Measurements from ENCODE around the gene BCDIN3D. TPM values are rescaled to one million over a fixed set of nuclear protein-coding genes. Genes with fewer than 3 reads are reported as not detected.
A peak's percentile ranks its signal among the peaks of the same experiment; 100 is the strongest.

BCDIN3D gene
- polyA plus RNA-seq, 4 donors: 2.4 to 5.3 (median 3.1) TPM

DNA sequence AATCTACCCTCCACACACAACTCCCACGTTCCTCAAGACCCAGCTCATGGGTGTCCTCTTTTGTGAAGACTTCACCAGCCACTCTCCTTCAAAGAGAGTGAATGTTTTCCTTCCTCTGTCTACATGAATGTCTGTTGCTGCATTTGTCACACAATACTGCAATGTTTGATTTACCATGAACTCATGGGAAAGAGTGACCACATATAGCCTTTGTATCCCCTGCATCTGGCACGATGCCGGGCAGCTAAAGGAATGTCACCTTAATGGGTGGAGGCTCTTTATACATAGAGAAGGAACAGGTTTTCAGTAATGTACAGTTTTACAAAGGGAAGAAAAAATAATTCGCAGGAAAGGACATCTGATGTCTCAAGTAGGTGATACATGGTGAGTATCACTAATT is 12.1 kb upstream of the BCDIN3D start:
- 85 to 95% (median 91%) methylated on average over 4 of the region's 4 CpGs for WGBS, 3 donors
- no peaks in the 10 kb centered on the region for H3K9me3 ChIP-seq (ENCODE audit: control insufficient read depth in 2 of 2, insufficient read depth in 1 of 2, low read depth in 1 of 2, low read length in 1 of 2)
- H3K4me3 ChIP-seq (ENCODE audit: low read depth in 1 of 3, low read length in 3 of 3): no peak overlapping the region
- no peaks in the 10 kb centered on the region for H3K4me1 ChIP-seq (ENCODE audit: control insufficient read depth in 3 of 3, insufficient read depth in 2 of 3, low read depth in 1 of 3, low read length in 2 of 3)
- no peak for DNase-seq
- no peak overlapping the region for H3K27ac ChIP-seq (ENCODE audit: low read depth in 1 of 3, low read length in 2 of 3)
- no peaks in the 10 kb centered on the region for H3K36me3 ChIP-seq (ENCODE audit: control insufficient read depth in 3 of 3, insufficient read depth in 2 of 3, low read depth in 1 of 3, low read length in 3 of 3)
- peaks cover 0 to 5% (median 0%) of the 10 kb centered on the region in 3 donors for H3K27me3 ChIP-seq (ENCODE audit: control insufficient read depth in 3 of 3, insufficient read depth in 3 of 3, low read length in 3 of 3)
- FAIRE-seq: no peak

GRCh38 chr12:49853671-49854070 is 10.8 kb upstream of the BCDIN3D start:
- no peak for FAIRE-seq

GRCh38 chr12:49847161-49847560 is 4.3 kb upstream of the BCDIN3D start:
- no peaks in the 10 kb centered on the region for H3K36me3 ChIP-seq (ENCODE audit: control insufficient read depth in 3 of 3, insufficient read depth in 2 of 3, low read depth in 1 of 3, low read length in 3 of 3)
- no peak overlapping the region for H3K27ac ChIP-seq (ENCODE audit: low read depth in 1 of 3, low read length in 2 of 3)
- no peaks in the 10 kb centered on the region for H3K9me3 ChIP-seq (ENCODE audit: control insufficient read depth in 2 of 2, insufficient read depth in 1 of 2, low read depth in 1 of 2, low read length in 1 of 2)
- no peak for FAIRE-seq
- DNase-seq: no peak
- no peak overlapping the region for H3K4me3 ChIP-seq (ENCODE audit: low read depth in 1 of 3, low read length in 3 of 3)
- peaks cover 0 to 4% (median 0%) of the 10 kb centered on the region in 3 donors for H3K4me1 ChIP-seq (ENCODE audit: control insufficient read depth in 3 of 3, insufficient read depth in 2 of 3, low read depth in 1 of 3, low read length in 2 of 3)
- 48 to 69% (median 61%) methylated on average over 2 of the region's 2 CpGs for WGBS, 3 donors
- H3K27me3 ChIP-seq (ENCODE audit: control insufficient read depth in 3 of 3, insufficient read depth in 3 of 3, low read length in 3 of 3): peaks cover 0 to 20% (median 0%) of the 10 kb centered on the region in 3 donors

More at GRCh38 chr12:49853671-49854070, 10.8 kb upstream of the BCDIN3D start:
- Histone ChIP-seq H3K36me3 (ENCODE audit: control insufficient read depth in 3 of 3, insufficient read depth in 2 of 3, low read depth in 1 of 3, low read length in 3 of 3) (no peaks in the 10 kb centered on the region), H3K27me3 (ENCODE audit: control insufficient read depth in 3 of 3, insufficient read depth in 3 of 3, low read length in 3 of 3) (peaks cover 0 to 12% (median 0%) of the 10 kb centered on the region in 3 donors), H3K4me1 (ENCODE audit: control insufficient read depth in 3 of 3, insufficient read depth in 2 of 3, low read depth in 1 of 3, low read length in 2 of 3) (no peaks in the 10 kb centered on the region), H3K4me3 (ENCODE audit: low read depth in 1 of 3, low read length in 3 of 3) (no peak overlapping the region), H3K9me3 (ENCODE audit: control insufficient read depth in 2 of 2, insufficient read depth in 1 of 2, low read depth in 1 of 2, low read length in 1 of 2) (no peaks in the 10 kb centered on the region), H3K27ac (ENCODE audit: low read depth in 1 of 3, low read length in 2 of 3) (no peak overlapping the region)
- 76 to 80% (median 79%) methylated on average over 2 of the region's 2 CpGs for WGBS, 3 donors
- DNase-seq: no peak

GRCh38 chr12:49846032-49846431 is 3.1 kb upstream of the BCDIN3D start:
- peaks cover 0 to 20% (median 0%) of the 10 kb centered on the region in 3 donors for H3K27me3 ChIP-seq (ENCODE audit: control insufficient read depth in 3 of 3, insufficient read depth in 3 of 3, low read length in 3 of 3)
- H3K27ac ChIP-seq (ENCODE audit: low read depth in 1 of 3, low read length in 2 of 3): no peak overlapping the region
- 67 to 82% (median 71%) methylated on average over 2 of the region's 2 CpGs for WGBS, 3 donors
- H3K9me3 ChIP-seq (ENCODE audit: control insufficient read depth in 2 of 2, insufficient read depth in 1 of 2, low read depth in 1 of 2, low read length in 1 of 2): no peaks in the 10 kb centered on the region
- FAIRE-seq: no peak
- H3K4me3 ChIP-seq (ENCODE audit: low read depth in 1 of 3, low read length in 3 of 3): no peak overlapping the region
- no peak for DNase-seq
- H3K4me1 ChIP-seq (ENCODE audit: control insufficient read depth in 3 of 3, insufficient read depth in 2 of 3, low read depth in 1 of 3, low read length in 2 of 3): peaks cover 0 to 6% (median 4%) of the 10 kb centered on the region in 3 donors
- H3K36me3 ChIP-seq (ENCODE audit: control insufficient read depth in 3 of 3, insufficient read depth in 2 of 3, low read depth in 1 of 3, low read length in 3 of 3): no peaks in the 10 kb centered on the region

DNA sequence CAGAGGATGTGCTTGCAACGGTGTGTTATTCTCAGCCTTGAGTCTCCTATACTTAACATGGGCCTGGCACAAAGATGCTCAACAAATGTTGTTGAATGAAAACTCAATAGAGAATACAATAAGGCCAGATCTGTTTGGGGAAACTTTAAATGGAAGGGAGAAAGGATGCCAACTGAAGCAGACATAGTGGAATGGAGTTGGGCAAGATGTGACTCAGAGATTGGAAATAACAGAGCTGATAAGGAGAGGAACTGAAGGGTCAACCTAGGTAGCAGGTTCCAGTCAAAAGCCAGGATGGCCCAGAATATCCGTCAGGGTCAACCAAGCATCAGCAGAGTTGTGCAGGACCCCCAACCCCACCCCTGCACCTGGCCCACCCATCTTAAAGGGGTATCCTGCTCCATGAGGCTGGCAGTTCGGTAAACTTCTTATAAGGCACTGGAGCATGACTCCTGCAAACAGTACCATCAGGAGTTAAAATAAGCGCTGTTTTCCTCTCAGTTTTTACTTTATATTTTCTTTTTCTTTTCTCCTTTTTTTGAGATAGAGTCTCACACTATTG is 1.1 kb upstream of the BCDIN3D start:
- no peak for FAIRE-seq
- no peak overlapping the region for H3K4me3 ChIP-seq (ENCODE audit: low read depth in 1 of 3, low read length in 3 of 3)

DNA sequence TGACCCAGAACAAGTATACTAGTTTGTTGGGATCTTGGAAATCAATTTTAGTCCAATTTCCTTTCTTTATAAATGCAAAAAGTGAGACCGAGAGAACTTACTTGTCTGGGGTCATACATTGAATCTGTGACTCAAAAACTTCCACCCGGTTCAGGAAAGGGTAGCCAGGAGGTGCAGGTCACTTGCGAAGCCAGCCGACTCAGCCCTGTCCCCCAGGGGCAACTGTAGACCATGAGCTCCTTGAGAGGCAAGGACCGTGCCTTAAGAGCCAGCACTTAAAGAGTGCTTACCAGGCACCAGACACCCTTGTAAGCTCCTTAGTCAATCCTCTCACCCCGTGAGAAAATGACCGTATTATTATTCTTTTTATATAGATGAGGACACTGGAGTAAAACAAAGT is 505 bp upstream of the BCDIN3D start:
- Histone ChIP-seq H3K9me3 (ENCODE audit: control insufficient read depth in 2 of 2, insufficient read depth in 1 of 2, low read depth in 1 of 2, low read length in 1 of 2) (no peaks in the 10 kb centered on the region), H3K36me3 (ENCODE audit: control insufficient read depth in 3 of 3, insufficient read depth in 2 of 3, low read depth in 1 of 3, low read length in 3 of 3) (peaks cover 0 to 3% (median 0%) of the 10 kb centered on the region in 3 donors), H3K27me3 (ENCODE audit: control insufficient read depth in 3 of 3, insufficient read depth in 3 of 3, low read length in 3 of 3) (peaks cover 0 to 13% (median 0%) of the 10 kb centered on the region in 3 donors), H3K4me1 (ENCODE audit: control insufficient read depth in 3 of 3, insufficient read depth in 2 of 3, low read depth in 1 of 3, low read length in 2 of 3) (peaks cover 0 to 6% (median 4%) of the 10 kb centered on the region in 3 donors), H3K4me3 (ENCODE audit: low read depth in 1 of 3, low read length in 3 of 3) (peak overlapping the region in 2 of 3 donors; percentile 57 to 74), H3K27ac (ENCODE audit: low read depth in 1 of 3, low read length in 2 of 3) (peak overlapping the region in 2 of 3 donors; percentile 79 to 96)
- WGBS, 3 donors: 88 to 90% (median 89%) methylated on average over 7 of the region's 7 CpGs
- DNase-seq (no peak), FAIRE-seq (no peak)

More for the DNA sequence above, 1.1 kb upstream of the BCDIN3D start:
- Histone ChIP-seq H3K4me1 (ENCODE audit: control insufficient read depth in 3 of 3, insufficient read depth in 2 of 3, low read depth in 1 of 3, low read length in 2 of 3) (peaks cover 0 to 6% (median 4%) of the 10 kb centered on the region in 3 donors), H3K27ac (ENCODE audit: low read depth in 1 of 3, low read length in 2 of 3) (no peak overlapping the region), H3K27me3 (ENCODE audit: control insufficient read depth in 3 of 3, insufficient read depth in 3 of 3, low read length in 3 of 3) (peaks cover 0 to 13% (median 0%) of the 10 kb centered on the region in 3 donors), H3K9me3 (ENCODE audit: control insufficient read depth in 2 of 2, insufficient read depth in 1 of 2, low read depth in 1 of 2, low read length in 1 of 2) (no peaks in the 10 kb centered on the region), H3K36me3 (ENCODE audit: control insufficient read depth in 3 of 3, insufficient read depth in 2 of 3, low read depth in 1 of 3, low read length in 3 of 3) (no peaks in the 10 kb centered on the region)
- no peak for DNase-seq
- WGBS, 3 donors: 91 to 97% (median 93%) methylated on average over 4 of the region's 4 CpGs

GRCh38 chr12:49838973-49839633 is 3.8 kb downstream of the BCDIN3D start:
- no peaks in the 10 kb centered on the region for H3K27me3 ChIP-seq (ENCODE audit: control insufficient read depth in 3 of 3, insufficient read depth in 3 of 3, low read length in 3 of 3)
- peaks cover 0 to 4% (median 0%) of the 10 kb centered on the region in 3 donors for H3K36me3 ChIP-seq (ENCODE audit: control insufficient read depth in 3 of 3, insufficient read depth in 2 of 3, low read depth in 1 of 3, low read length in 3 of 3)
- H3K4me3 ChIP-seq (ENCODE audit: low read depth in 1 of 3, low read length in 3 of 3): no peak overlapping the region
- H3K9me3 ChIP-seq (ENCODE audit: control insufficient read depth in 2 of 2, insufficient read depth in 1 of 2, low read depth in 1 of 2, low read length in 1 of 2): no peaks in the 10 kb centered on the region
- FAIRE-seq (no peak), DNase-seq (peak; percentile 40 to 63)
- H3K27ac ChIP-seq (ENCODE audit: low read depth in 1 of 3, low read length in 2 of 3): no peak overlapping the region
- 31 to 60% (median 52%) methylated on average over 3 of the region's 3 CpGs for WGBS, 3 donors
- peaks cover 0 to 6% (median 4%) of the 10 kb centered on the region in 3 donors for H3K4me1 ChIP-seq (ENCODE audit: control insufficient read depth in 3 of 3, insufficient read depth in 2 of 3, low read depth in 1 of 3, low read length in 2 of 3)

DNA sequence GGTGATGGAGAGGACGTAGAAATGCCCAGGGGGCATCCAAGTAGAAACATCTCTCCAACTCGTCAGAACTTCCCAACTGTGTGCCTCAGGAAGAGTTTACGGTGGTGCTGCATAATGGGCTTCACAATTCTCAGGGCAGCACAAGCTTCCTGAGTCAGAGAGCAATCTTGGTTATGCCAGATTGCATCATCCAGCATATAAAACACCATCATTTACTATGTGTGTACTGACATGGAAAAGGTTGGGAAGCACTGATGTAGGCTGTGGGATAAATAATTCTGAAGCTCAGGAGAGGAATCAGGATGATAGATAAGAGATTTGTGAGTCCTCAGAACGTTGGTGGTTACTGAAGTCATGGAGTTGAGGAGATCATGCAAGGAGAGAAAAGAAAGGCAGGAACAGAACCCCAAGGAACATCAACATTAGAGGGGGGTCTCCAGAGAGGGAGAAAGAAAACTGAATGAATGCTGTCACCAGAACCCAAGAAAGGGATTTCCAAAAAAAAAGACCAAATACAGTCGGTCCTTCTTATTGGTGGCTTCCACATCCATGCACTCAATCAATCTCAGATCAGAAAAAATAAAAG is 10.0 kb downstream of the BCDIN3D start:
- 68 to 81% (median 71%) methylated on average over 5 of the region's 5 CpGs for WGBS, 3 donors
- no peak for FAIRE-seq

More for the DNA sequence above, 10.0 kb downstream of the BCDIN3D start:
- H3K4me3 ChIP-seq (ENCODE audit: low read depth in 1 of 3, low read length in 3 of 3): no peak overlapping the region
- H3K27me3 ChIP-seq (ENCODE audit: control insufficient read depth in 3 of 3, insufficient read depth in 3 of 3, low read length in 3 of 3): peaks cover 0 to 2% (median 0%) of the 10 kb centered on the region in 3 donors
- H3K27ac ChIP-seq (ENCODE audit: low read depth in 1 of 3, low read length in 2 of 3): no peak overlapping the region
- no peak for DNase-seq
- H3K4me1 ChIP-seq (ENCODE audit: control insufficient read depth in 3 of 3, insufficient read depth in 2 of 3, low read depth in 1 of 3, low read length in 2 of 3): peaks cover 0 to 9% (median 2%) of the 10 kb centered on the region in 3 donors
- H3K9me3 ChIP-seq (ENCODE audit: control insufficient read depth in 2 of 2, insufficient read depth in 1 of 2, low read depth in 1 of 2, low read length in 1 of 2): no peaks in the 10 kb centered on the region
- H3K36me3 ChIP-seq (ENCODE audit: control insufficient read depth in 3 of 3, insufficient read depth in 2 of 3, low read depth in 1 of 3, low read length in 3 of 3): no peaks in the 10 kb centered on the region
